K562 (cell line): Measurements from ENCODE around the gene PSMG3. TPM values are rescaled to one million over a fixed set of nuclear protein-coding genes. Genes with fewer than 3 reads are reported as not detected.

ENCODE experiments used
- ATAC-seq: fragments of 200-7000 bp; cut with Tn5 transposase; 3 replicates; pipeline ENCODE4 v1.9.1; 2020; ENCODE audit warnings: moderate library complexity
- BruUV-seq: library from RNA; stranded (reverse); fragments of 400-500 nt; replicated peaks from 2 replicates; lab custom pipeline; 2021; lab: Mats Ljungman, UMichigan
- CTCF ChIA-PET: fragments of 300-600 bp; formaldehyde crosslinking; extraction: SDS; loops from one replicate; lab custom pipeline; 2021; ENCODE audit warnings: low intra/inter-chr PET ratio; lab: Yijun Ruan, JAX
- POLR2A ChIA-PET: fragments of 300-600, 350-650 bp; sonication (Branson Sonifier 250); formaldehyde crosslinking; extraction: SDS; loops from one replicate; lab custom pipeline; 2021; ENCODE audit warnings: antibody characterized with exemption, inconsistent platforms; lab: Yijun Ruan, JAX
- DNase-seq, 4 experiments: peaks; one replicate each; pipeline versions ENCODE4 v3.0.0 to v3.0.0-alpha.2; 2011 to 2018; ENCODE audit warnings: low spot score in 3 of 4, mixed read lengths in 3 of 4; ENCODE audit errors: extremely low read depth in 1 of 4
- FAIRE-seq: peaks from 2 replicates; lab custom pipeline; 2011; peaks lifted over from hg19 to GRCh38; lab: Jason Lieb, UNC
- H2AFZ ChIP-seq: 2 replicates; pipeline ENCODE4 v1.6.0; 2011; ENCODE audit warnings: low read depth, low read length, control low read depth, inconsistent platforms
- H3K27ac ChIP-seq: fragments of 200-600 bp; 3 replicates; pipeline ENCODE4 v1.8.0; 2011; ENCODE audit warnings: low read depth, mild to moderate bottlenecking, control low read depth, inconsistent platforms, low read length, moderate library complexity, mixed read lengths; ENCODE audit errors: extremely low read depth
- H3K27me3 ChIP-seq, 2 experiments: fragments of 300-600 bp in 1 of 2; 2 replicates in 1 of 2; 3 replicates in 1 of 2; pipeline versions ENCODE4 v1.6.0 to v1.8.0; 2011; ENCODE audit warnings: inconsistent platforms in 2 of 2, low read length in 2 of 2, mild to moderate bottlenecking in 1 of 2, mixed read lengths in 1 of 2, moderate library complexity in 1 of 2; ENCODE audit not compliant: control insufficient read depth in 2 of 2, insufficient read depth in 2 of 2
- H3K36me3 ChIP-seq: fragments of 300-600 bp; 3 replicates; pipeline ENCODE4 v1.8.0; 2011; ENCODE audit warnings: mild to moderate bottlenecking, low read length, inconsistent platforms; ENCODE audit not compliant: control insufficient read depth, insufficient read depth
- H3K4me1 ChIP-seq, 2 experiments: fragments of 200-600 bp in 1 of 2; replicated peaks in 1 of 2; 2 replicates in 1 of 2; 3 replicates in 1 of 2; pipeline versions ENCODE4 v1.5.1 to v1.8.0; 2011; ENCODE audit warnings: inconsistent platforms in 2 of 2, low read length in 2 of 2, mild to moderate bottlenecking in 1 of 2, mixed read lengths in 1 of 2, moderate library complexity in 1 of 2; ENCODE audit not compliant: control insufficient read depth in 2 of 2, insufficient read depth in 2 of 2
- H3K4me2 ChIP-seq: 2 replicates; pipeline ENCODE4 v1.6.1; 2011; ENCODE audit warnings: low read length, control low read depth, inconsistent platforms, mixed read lengths; ENCODE audit not compliant: insufficient read depth
- H3K4me3 ChIP-seq: fragments of 200-600 bp; sonication (generic), shearing (Covaris generic); 2 replicates; pipeline ENCODE4 v1.5.1; 2016; ENCODE audit warnings: control low read depth, inconsistent platforms
- H3K79me2 ChIP-seq: fragments of 200-600 bp; 3 replicates; pipeline ENCODE4 v1.8.0; 2011; ENCODE audit warnings: low read length, inconsistent platforms; ENCODE audit not compliant: control insufficient read depth, insufficient read depth
- H3K9ac ChIP-seq, 2 experiments: 2 replicates each; pipeline versions ENCODE4 v1.6.0 to v1.6.1; 2011; ENCODE audit warnings: low read depth in 2 of 2, low read length in 2 of 2, control low read depth in 1 of 2, inconsistent platforms in 1 of 2, mild to moderate bottlenecking in 1 of 2, mixed read lengths in 1 of 2; ENCODE audit not compliant: insufficient read depth in 1 of 2
- H3K9me1 ChIP-seq: one replicate; pipeline ENCODE4 v1.6.0; 2011; ENCODE audit warnings: inconsistent platforms, mild to moderate bottlenecking, low read length, moderate library complexity; ENCODE audit not compliant: control insufficient read depth, insufficient read depth
- H3K9me3 ChIP-seq: replicated peaks from 2 replicates; pipeline ENCODE4 v1.5.1; 2011; ENCODE audit warnings: low read depth, low read length, inconsistent platforms; ENCODE audit not compliant: control insufficient read depth, insufficient read depth
- H4K20me1 ChIP-seq: replicated peaks from 2 replicates; pipeline ENCODE4 v1.6.1; 2011; ENCODE audit warnings: low read length, inconsistent platforms, mixed read lengths; ENCODE audit not compliant: control insufficient read depth, insufficient read depth
- CREBBP ChIP-seq: IDR thresholded peaks from one replicate; pipeline ENCODE4 v1.6.1; 2012; ENCODE audit warnings: low read depth, mild to moderate bottlenecking, control low read depth, inconsistent platforms, low read length
- KAT7 ChIP-seq: sonication (generic); formaldehyde crosslinking; IDR thresholded peaks from 2 replicates; pipeline ENCODE4 v1.8.0; 2022; ENCODE audit warnings: missing genetic modification reagents, mild to moderate bottlenecking, borderline replicate concordance
- NUFIP1 ChIP-seq: fragments of 450-650 bp; IDR thresholded peaks from 2 replicates; pipeline ENCODE4 v1.6.1; 2018; ENCODE audit not compliant: partially characterized antibody
- RAD51 ChIP-seq: fragments of 450-650 bp; IDR thresholded peaks from 2 replicates; pipeline ENCODE4 v1.7.1; 2016; ENCODE audit warnings: low read depth, mild to moderate bottlenecking, borderline replicate concordance
- ZNF217 ChIP-seq: sonication (generic); formaldehyde crosslinking; IDR thresholded peaks from 2 replicates; pipeline ENCODE4 v1.8.0; 2022; ENCODE audit warnings: mild to moderate bottlenecking, missing genetic modification reagents
- ZNF57 ChIP-seq: fragments of 450-650 bp; formaldehyde crosslinking; IDR thresholded peaks from 2 replicates; pipeline ENCODE4 v1.4.0; 2020; ENCODE audit warnings: mild to moderate bottlenecking, moderate library complexity
- ZNF586 ChIP-seq: fragments of 450-650 bp; formaldehyde crosslinking; conservative IDR thresholded peaks from 2 replicates; pipeline ENCODE4 v1.4.0; 2020; ENCODE audit warnings: mild to moderate bottlenecking, moderate library complexity
- WGBS: fragments of 100-300 bp; shearing (Covaris generic); methylation state at CpG from one replicate; pipeline ENCODE4 v1.1.6; 2016; ENCODE audit warnings: low coverage, mixed read lengths; ENCODE audit not compliant: insufficient coverage; ENCODE audit errors: missing lambda C conversion rate; 5-methylcytosine and 5-hydroxymethylcytosine counted together
- in situ Hi-C: fragments of 300-500 bp; cut with MboI; formaldehyde crosslinking; loops from 4 replicates; pipeline ENCODE4 v1.15.0; 2018; ENCODE audit warnings: inconsistent platforms, mixed read lengths
- intact Hi-C: fragments of 100-400 bp; cut with micrococcal nuclease; formaldehyde crosslinking; loops from 2 replicates; pipeline ENCODE4 v1.14.2; 2022
- polyA plus RNA-seq, 8 experiments: library from polyadenylated mRNA; depleted of rRNA in 4 of 8; stranded (reverse) in 5 of 8; unstranded in 3 of 8; fragments of >200 nt; fragmentation: Nextera tagmentation in 2 of 8; fragmentation: Illumina TruSeq in 1 of 8; extraction: Ambion mirVana in 2 of 8; extraction: Trizol in 1 of 8; gene quantifications; 2 replicates each; pipeline versions ENCODE4 v1.2.1 to v1.2.3, GENCODE V29; 2011 to 2014; ENCODE audit warnings: inconsistent platforms in 1 of 8, missing spikeins in 1 of 8
- total RNA-seq, 7 experiments: library from RNA; depleted of rRNA in 6 of 7; stranded (reverse); fragments of >200 nt in 6 of 7; fragmentation: Illumina TruSeq in 2 of 7; extraction: Trizol in 2 of 7; gene quantifications; 2 replicates each; pipeline versions ENCODE4 v1.2.1 to v1.2.3, GENCODE V29; 2011 to 2021; ENCODE audit warnings: low replicate concordance in 1 of 7

PSMG3 gene
- total and polyA plus RNA-seq, 9 of the 15 experiments (the other 6 are each of a cell fraction or from before 2014, with no cell fraction given), result 34.8 to 122 (median 80.1) TPM

GRCh38 chr7:1591396-1591795 lies 21.6 kb upstream of the PSMG3 start:
- no peak overlapping the region for H3K27ac ChIP-seq
- no peak for FAIRE-seq
- H3K27me3 ChIP-seq, result peaks cover 57 to 75% of the 10 kb centered on the region in 2 experiments
- CTCF ChIA-PET, result no interaction called here
- 2% methylated on average over 6 of the region's 6 CpGs for WGBS
- H3K4me3 ChIP-seq, result no peak overlapping the region
- in situ Hi-C loops (no loop called here), intact Hi-C loops (no loop called here)
- no peak for ATAC-seq
- no peaks in the 10 kb centered on the region for H3K36me3 ChIP-seq
- no peaks in the 10 kb centered on the region for H3K9me1 ChIP-seq
- POLR2A ChIA-PET, result interaction anchor here (0.6 to 1.3 kb wide), 2 partner anchors 11 to 13 kb away, joined by 4 to 6 read pairs; no protein-coding TSS in a partner anchor
- H3K9ac ChIP-seq, result no peak overlapping the region
- TF ChIP-seq ZNF586 (CRISPR knock-in tag) (no peak), KAT7 (CRISPR knock-in tag) (no peak), RAD51 (no peak)
- H3K4me1 ChIP-seq, result peaks cover 0 to 21% of the 10 kb centered on the region in 2 experiments; a peak in 3 of 5 replicates
- peaks cover 8% of the 10 kb centered on the region; the same call in 1 of the 2 replicates for H4K20me1 ChIP-seq
- H3K79me2 ChIP-seq, result no peaks in the 10 kb centered on the region
- no peak overlapping the region for H3K4me2 ChIP-seq
- H3K9me3 ChIP-seq, result no peaks in the 10 kb centered on the region
- H2AFZ ChIP-seq, result no peak overlapping the region
- no TSS peak for BruUV-seq
- no peak for DNase-seq

- 1% methylated on average over 9 of the region's 9 CpGs for WGBS
- FAIRE-seq (no peak), DNase-seq (no peak), ATAC-seq (no peak)
- ChIA-PET CTCF (no interaction called here), POLR2A (interaction anchor here (0.6 to 1.3 kb wide), 3 partner anchors 10 to 763 kb away, joined by 3 to 6 read pairs (median 4); no protein-coding TSS in a partner anchor)
- no peak overlapping the region for H2AFZ ChIP-seq
- in situ Hi-C loops (no loop called here), intact Hi-C loops (no loop called here)
- no peaks in the 10 kb centered on the region for H3K9me3 ChIP-seq
- H3K9ac ChIP-seq, result no peak overlapping the region
- H3K9me1 ChIP-seq, result no peaks in the 10 kb centered on the region
- peaks cover 8% of the 10 kb centered on the region; the same call in 1 of the 2 replicates for H4K20me1 ChIP-seq
- no peaks in the 10 kb centered on the region for H3K36me3 ChIP-seq
- H3K4me3 ChIP-seq, result no peak overlapping the region
- H3K79me2 ChIP-seq, result no peaks in the 10 kb centered on the region
- no peak overlapping the region for H3K4me2 ChIP-seq
- BruUV-seq, result no TSS peak
- H3K4me1 ChIP-seq, result peaks cover 0 to 26% of the 10 kb centered on the region in 2 experiments; a peak in 3 of 5 replicates
- peaks cover 56 to 76% of the 10 kb centered on the region in 2 experiments for H3K27me3 ChIP-seq
- H3K27ac ChIP-seq, result no peak overlapping the region
- TF ChIP-seq ZNF57 (CRISPR knock-in tag) (no peak), CREBBP (no peak), ZNF217 (CRISPR knock-in tag) (no peak), NUFIP1 (no peak)
Measured at GRCh38 chr7:1590887-1591286, 21.1 kb upstream of the PSMG3 start.
